Activated CD4-positive, alpha-beta memory T cell treated with anti-CD3 and anti-CD28 coated beads, Interleukin-2, amount 10 ng/mL, durations not matched to agents 7 days and 5 days (primary cell): ENCODE results near the gene SEMG1. TPM values are rescaled to one million over a fixed set of nuclear protein-coding genes. Genes with fewer than 3 reads are reported as not detected.

Source experiments
- CTCF ChIA-PET: fragments of 350-600 bp; sonication (Branson Sonifier 250); formaldehyde crosslinking; loops from one replicate; lab custom pipeline; 2021; ENCODE audit warnings: antibody characterized with exemption, inconsistent platforms; lab: Charles Lee
- POLR2A ChIA-PET: fragments of 350-600 bp; sonication (Branson Sonifier 250); formaldehyde crosslinking; loops from one replicate; lab custom pipeline; 2021; ENCODE audit warnings: antibody characterized with exemption; lab: Charles Lee
- DNase-seq: peaks from one replicate; pipeline ENCODE4 v3.0.0-alpha.2; 2020
- H3K27ac Mint-ChIP-seq: one replicate; pipeline ENCODE4 v1.8.0; 2021; ENCODE audit warnings: mild to moderate bottlenecking, mixed read lengths
- H3K27me3 Mint-ChIP-seq: one replicate; pipeline ENCODE4 v1.8.0; 2021; ENCODE audit warnings: mixed read lengths
- H3K36me3 Mint-ChIP-seq: one replicate; pipeline ENCODE4 v1.8.0; 2021; ENCODE audit warnings: low read depth, mixed read lengths
- H3K4me1 Mint-ChIP-seq: one replicate; pipeline ENCODE4 v1.8.0; 2021; ENCODE audit warnings: mixed read lengths
- H3K4me3 Mint-ChIP-seq: one replicate; pipeline ENCODE4 v1.8.0; 2021; ENCODE audit warnings: mild to moderate bottlenecking, mixed read lengths
- H3K9me3 Mint-ChIP-seq: one replicate; pipeline ENCODE4 v1.8.0; 2021; ENCODE audit warnings: mixed read lengths
- total RNA-seq, 2 experiments: library from RNA; stranded (reverse); gene quantifications; one replicate each; pipeline ENCODE4 v1.2.3, GENCODE V29; 2021

The SEMG1 gene
- total RNA-seq, 2 experiments from 2014 or later, result not detected

DNA sequence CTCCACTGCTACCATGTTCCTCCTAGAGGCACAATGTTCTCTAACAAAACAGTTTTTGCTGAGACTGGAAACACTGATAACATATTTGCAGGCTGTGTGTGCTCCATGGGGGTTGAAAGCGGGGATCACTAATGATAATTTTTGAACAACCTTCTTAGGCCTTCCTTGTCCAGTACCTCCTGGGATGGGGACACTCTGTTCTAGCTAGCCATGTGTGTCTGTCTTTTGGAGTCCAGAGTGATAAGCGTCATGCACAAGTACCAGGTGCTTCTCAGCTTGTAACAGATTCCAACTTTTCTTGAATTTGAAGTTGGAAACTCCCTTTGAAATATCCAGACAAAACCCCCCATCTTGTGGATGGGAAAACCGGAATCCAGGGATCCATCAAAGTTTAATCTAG is 17.0 kb upstream of the SEMG1 start:
- Mint-ChIP-seq H3K4me1 (no peaks in the 10 kb centered on the region), H3K36me3 (no peaks in the 10 kb centered on the region), H3K9me3 (no peaks in the 10 kb centered on the region), H3K27me3 (peaks cover 24% of the 10 kb centered on the region), H3K27ac (no peak overlapping the region), H3K4me3 (no peak overlapping the region)
- CTCF ChIA-PET, result no interaction called here
- no peak for DNase-seq
- POLR2A ChIA-PET, result no interaction called here

- Mint-ChIP-seq H3K4me3 (no peak overlapping the region), H3K36me3 (no peaks in the 10 kb centered on the region), H3K27ac (no peak overlapping the region), H3K27me3 (peaks cover 20% of the 10 kb centered on the region), H3K4me1 (no peaks in the 10 kb centered on the region), H3K9me3 (no peaks in the 10 kb centered on the region)
- ChIA-PET POLR2A (no interaction called here), CTCF (no interaction called here)
- no peak for DNase-seq
Measured at GRCh38 chr20:45191926-45192325, 14.9 kb upstream of the SEMG1 start.

- ChIA-PET POLR2A (no interaction called here), CTCF (no interaction called here)
- H3K36me3 Mint-ChIP-seq, result no peaks in the 10 kb centered on the region
- H3K27ac Mint-ChIP-seq, result no peak overlapping the region
- H3K4me1 Mint-ChIP-seq, result no peaks in the 10 kb centered on the region
- no peak for DNase-seq
- no peaks in the 10 kb centered on the region for H3K9me3 Mint-ChIP-seq
- H3K27me3 Mint-ChIP-seq, result peaks cover 22% of the 10 kb centered on the region
- H3K4me3 Mint-ChIP-seq, result no peak overlapping the region
Measured at GRCh38 chr20:45193331-45193730, 13.5 kb upstream of the SEMG1 start.

- no peak for DNase-seq
- peaks cover 31% of the 10 kb centered on the region for H3K27me3 Mint-ChIP-seq
- no peak overlapping the region for H3K4me3 Mint-ChIP-seq
- H3K36me3 Mint-ChIP-seq, result no peaks in the 10 kb centered on the region
- no peaks in the 10 kb centered on the region for H3K4me1 Mint-ChIP-seq
- no peaks in the 10 kb centered on the region for H3K9me3 Mint-ChIP-seq
- ChIA-PET POLR2A (no interaction called here), CTCF (no interaction called here)
- no peak overlapping the region for H3K27ac Mint-ChIP-seq
Measured at GRCh38 chr20:45209924-45210323, 3.1 kb downstream of the SEMG1 start.

- no peaks in the 10 kb centered on the region for H3K9me3 Mint-ChIP-seq
- no peaks in the 10 kb centered on the region for H3K36me3 Mint-ChIP-seq
- ChIA-PET POLR2A (no interaction called here), CTCF (no interaction called here)
- H3K27me3 Mint-ChIP-seq, result peaks cover 21% of the 10 kb centered on the region
- H3K4me1 Mint-ChIP-seq, result no peaks in the 10 kb centered on the region
- no peak overlapping the region for H3K4me3 Mint-ChIP-seq
- no peak overlapping the region for H3K27ac Mint-ChIP-seq
- no peak for DNase-seq
Measured at GRCh38 chr20:45211569-45212474, 5.0 kb downstream of the SEMG1 start.

- H3K9me3 Mint-ChIP-seq, result no peaks in the 10 kb centered on the region
- peaks cover 18% of the 10 kb centered on the region for H3K27me3 Mint-ChIP-seq
- no peaks in the 10 kb centered on the region for H3K4me1 Mint-ChIP-seq
- H3K4me3 Mint-ChIP-seq, result no peak overlapping the region
- H3K27ac Mint-ChIP-seq, result no peak overlapping the region
- no peaks in the 10 kb centered on the region for H3K36me3 Mint-ChIP-seq
- CTCF ChIA-PET, result no interaction called here
- POLR2A ChIA-PET, result no interaction called here
- no peak for DNase-seq
Measured at GRCh38 chr20:45212836-45213235, 6.0 kb downstream of the SEMG1 start.

GRCh38 chr20:45218124-45218523 is 11.3 kb downstream of the SEMG1 start:
- no peak for DNase-seq
- ChIA-PET CTCF (no interaction called here), POLR2A (no interaction called here)
- Mint-ChIP-seq H3K4me1 (no peaks in the 10 kb centered on the region), H3K36me3 (no peaks in the 10 kb centered on the region), H3K27me3 (peaks cover 41% of the 10 kb centered on the region), H3K9me3 (no peaks in the 10 kb centered on the region), H3K4me3 (no peak overlapping the region), H3K27ac (no peak overlapping the region)

- no peaks in the 10 kb centered on the region for H3K36me3 Mint-ChIP-seq
- H3K27ac Mint-ChIP-seq, result no peak overlapping the region
- peaks cover 44% of the 10 kb centered on the region for H3K27me3 Mint-ChIP-seq
- H3K4me1 Mint-ChIP-seq, result no peaks in the 10 kb centered on the region
- ChIA-PET CTCF (no interaction called here), POLR2A (no interaction called here)
- no peaks in the 10 kb centered on the region for H3K9me3 Mint-ChIP-seq
- no peak overlapping the region for H3K4me3 Mint-ChIP-seq
- DNase-seq, result no peak
Measured at GRCh38 chr20:45218636-45219035, 11.8 kb downstream of the SEMG1 start.

GRCh38 chr20:45221076-45221475 is 14.2 kb downstream of the SEMG1 start, which contains the start of gene SEMG2:
SEMG2 (plus strand) TSS chr20:45221373; CDS start chr20:45221390, 17 bp downstream.
- ChIA-PET CTCF (interaction anchor here (0.6 kb wide), 1 partner anchor 714 kb away, joined by 4 read pairs; no protein-coding TSS in a partner anchor), POLR2A (no interaction called here)
- no peak for DNase-seq
- no peaks in the 10 kb centered on the region for H3K9me3 Mint-ChIP-seq
- H3K4me3 Mint-ChIP-seq, result no peak within 1 kb of the TSS
- no peaks in the 10 kb centered on the region for H3K36me3 Mint-ChIP-seq
- peaks cover 47% of the 10 kb centered on the region for H3K27me3 Mint-ChIP-seq
- no peaks in the 10 kb centered on the region for H3K4me1 Mint-ChIP-seq
- no peak within 1 kb of the TSS for H3K27ac Mint-ChIP-seq

DNA sequence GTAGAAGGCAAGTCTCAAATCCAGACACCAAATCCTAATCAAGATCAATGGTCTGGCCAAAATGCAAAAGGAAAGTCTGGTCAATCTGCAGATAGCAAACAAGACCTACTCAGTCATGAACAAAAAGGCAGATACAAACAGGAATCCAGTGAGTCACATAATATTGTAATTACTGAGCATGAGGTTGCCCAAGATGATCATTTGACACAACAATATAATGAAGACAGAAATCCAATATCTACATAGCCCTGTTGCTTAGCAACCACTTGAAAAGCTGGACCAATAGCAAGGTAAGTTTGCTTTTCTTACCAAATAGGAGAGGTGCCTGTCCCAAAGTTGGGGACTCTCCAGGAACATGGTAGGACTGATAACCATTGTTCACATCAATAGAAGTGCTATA is 16.3 kb downstream of the SEMG1 start:
- no peak overlapping the region for H3K27ac Mint-ChIP-seq
- H3K27me3 Mint-ChIP-seq, result peaks cover 56% of the 10 kb centered on the region
- no peaks in the 10 kb centered on the region for H3K36me3 Mint-ChIP-seq
- no peak for DNase-seq
- H3K4me3 Mint-ChIP-seq, result no peak overlapping the region
- no peaks in the 10 kb centered on the region for H3K9me3 Mint-ChIP-seq
- no peaks in the 10 kb centered on the region for H3K4me1 Mint-ChIP-seq
- POLR2A ChIA-PET, result no interaction called here
- CTCF ChIA-PET, result no interaction called here

- no peaks in the 10 kb centered on the region for H3K36me3 Mint-ChIP-seq
- no peaks in the 10 kb centered on the region for H3K9me3 Mint-ChIP-seq
- H3K27ac Mint-ChIP-seq, result no peak overlapping the region
- H3K4me1 Mint-ChIP-seq, result peaks cover 2% of the 10 kb centered on the region
- ChIA-PET POLR2A (no interaction called here), CTCF (no interaction called here)
- no peak overlapping the region for H3K4me3 Mint-ChIP-seq
- peaks cover 53% of the 10 kb centered on the region for H3K27me3 Mint-ChIP-seq
- DNase-seq, result no peak
Measured at GRCh38 chr20:45226287-45226686, 19.5 kb downstream of the SEMG1 start.

- Mint-ChIP-seq H3K4me1 (peaks cover 2% of the 10 kb centered on the region), H3K36me3 (no peaks in the 10 kb centered on the region), H3K9me3 (no peaks in the 10 kb centered on the region), H3K27me3 (peaks cover 47% of the 10 kb centered on the region), H3K27ac (no peak overlapping the region), H3K4me3 (no peak overlapping the region)
- peak; percentile 61 for DNase-seq
- CTCF ChIA-PET, result interaction anchor here (0.6 to 1.4 kb wide), 4 partner anchors 24 to 542 kb away, joined by 3 to 4 read pairs (median 3); partner anchors contain the start of gene SLPI
- POLR2A ChIA-PET, result no interaction called here
Measured at GRCh38 chr20:45229264-45230056, 22.6 kb downstream of the SEMG1 start.

DNA sequence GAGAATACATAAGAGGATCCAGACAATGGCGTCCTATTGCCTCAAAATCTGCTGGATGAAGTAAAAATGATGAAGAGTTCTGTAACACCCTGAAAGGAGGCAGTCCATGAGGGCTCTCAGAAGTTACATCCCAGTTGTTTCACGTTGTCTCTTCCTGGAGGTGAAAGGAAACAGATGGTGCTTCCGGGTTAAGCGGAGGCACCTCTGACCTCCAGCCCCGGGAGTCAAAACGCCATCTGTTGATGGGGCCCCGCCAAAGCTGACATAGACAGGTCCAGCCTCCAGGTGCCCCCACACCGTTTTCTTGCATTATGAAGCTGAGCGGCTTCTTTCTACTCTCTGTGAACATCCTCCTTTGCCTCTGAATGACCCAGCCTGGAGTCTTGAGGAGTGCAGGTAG is 23.8 kb downstream of the SEMG1 start:
- Mint-ChIP-seq H3K4me1 (peaks cover 2% of the 10 kb centered on the region), H3K4me3 (no peak overlapping the region), H3K9me3 (no peaks in the 10 kb centered on the region), H3K27me3 (peaks cover 40% of the 10 kb centered on the region), H3K27ac (no peak overlapping the region), H3K36me3 (no peaks in the 10 kb centered on the region)
- POLR2A ChIA-PET, result no interaction called here
- CTCF ChIA-PET, result no interaction called here
- DNase-seq, result no peak
